Left renal pelvis (tissue), 4 donors: Measurements from ENCODE around the gene RNF123. TPM values are rescaled to one million over a fixed set of nuclear protein-coding genes. Genes with fewer than 3 reads are reported as not detected.

Source experiments
- DNase-seq, 4 donors: peaks; one replicate each; pipeline ENCODE4 v3.0.0-alpha.2; 2013; ENCODE audit warnings: low read depth in 4 of 4, low spot score in 3 of 4
- polyA plus RNA-seq, 4 donors: library from polyadenylated mRNA; unstranded; fragments of 120-200 nt; gene quantifications; one replicate each; pipeline ENCODE4 v1.2.1, GENCODE V29; 2013; ENCODE audit not compliant: insufficient read length in 4 of 4

RNF123 gene
- polyA plus RNA-seq, 4 donors, result 31.1 to 38.6 (median 34.9) TPM

DNA sequence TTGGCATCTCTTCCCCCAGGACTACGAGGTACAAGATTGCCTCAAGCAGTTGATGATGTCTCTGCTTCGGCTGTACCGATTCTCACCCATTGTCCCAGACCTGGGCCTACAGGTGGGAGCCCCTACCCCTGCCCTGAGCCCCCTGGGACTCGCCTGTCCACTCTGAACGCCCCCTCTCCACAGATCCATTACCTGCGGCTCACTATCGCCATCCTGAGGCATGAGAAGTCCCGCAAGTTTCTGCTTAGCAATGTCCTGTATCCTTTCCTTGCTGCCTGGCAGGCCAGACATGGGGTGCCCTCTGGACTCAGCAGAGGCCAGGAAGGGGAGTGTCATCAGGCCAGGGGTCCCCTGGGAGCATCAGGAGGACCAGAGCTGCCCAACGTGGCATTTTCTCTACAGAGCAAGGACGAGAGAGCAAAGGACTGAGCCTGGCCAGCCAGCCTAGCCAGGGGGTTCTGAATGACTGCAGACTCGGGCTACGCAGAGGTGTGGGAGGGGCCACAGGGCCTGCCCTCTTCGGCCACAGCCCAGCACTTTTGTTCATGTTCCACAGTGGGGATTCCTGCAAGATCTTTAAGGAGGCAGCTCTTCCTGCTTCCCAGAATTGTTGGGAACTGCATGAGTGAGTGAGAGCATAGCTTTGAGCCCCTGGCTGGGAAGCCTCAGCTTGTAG is 11.2 kb downstream of the RNF123 start:
- no peak for DNase-seq

DNA sequence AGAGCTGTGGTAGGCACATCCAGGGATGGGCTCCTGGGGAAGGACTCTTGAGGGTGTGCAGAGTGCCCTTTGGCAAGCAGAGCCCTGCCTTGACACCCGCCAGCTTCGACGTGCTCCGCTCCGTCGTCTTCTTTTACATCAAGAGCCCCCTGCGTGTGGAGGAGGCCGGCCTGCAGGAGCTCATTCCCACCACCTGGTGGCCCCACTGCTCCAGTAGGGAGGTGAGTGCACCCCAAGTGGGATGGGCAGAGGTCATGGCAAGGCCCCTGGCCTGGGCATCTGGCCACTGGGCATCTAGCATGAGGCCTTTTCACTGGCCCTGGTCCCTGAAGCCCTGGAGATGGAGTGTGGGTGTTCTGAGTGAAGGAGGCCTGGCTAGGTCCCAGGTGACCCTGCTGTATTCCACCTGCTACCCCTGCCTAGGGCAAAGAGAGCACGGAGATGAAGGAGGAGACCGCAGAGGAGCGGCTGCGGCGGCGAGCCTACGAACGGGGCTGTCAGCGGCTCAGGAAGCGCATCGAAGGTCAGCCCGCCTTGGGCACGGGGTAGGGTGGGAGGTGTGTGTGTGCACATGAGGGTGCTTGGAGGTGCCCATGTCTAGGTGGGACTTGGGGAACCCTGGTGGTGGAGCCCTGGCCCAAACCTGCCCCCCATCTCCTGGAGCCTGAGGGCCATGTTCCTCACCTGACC is 12.2 kb downstream of the RNF123 start:
- DNase-seq, result no peak

DNA sequence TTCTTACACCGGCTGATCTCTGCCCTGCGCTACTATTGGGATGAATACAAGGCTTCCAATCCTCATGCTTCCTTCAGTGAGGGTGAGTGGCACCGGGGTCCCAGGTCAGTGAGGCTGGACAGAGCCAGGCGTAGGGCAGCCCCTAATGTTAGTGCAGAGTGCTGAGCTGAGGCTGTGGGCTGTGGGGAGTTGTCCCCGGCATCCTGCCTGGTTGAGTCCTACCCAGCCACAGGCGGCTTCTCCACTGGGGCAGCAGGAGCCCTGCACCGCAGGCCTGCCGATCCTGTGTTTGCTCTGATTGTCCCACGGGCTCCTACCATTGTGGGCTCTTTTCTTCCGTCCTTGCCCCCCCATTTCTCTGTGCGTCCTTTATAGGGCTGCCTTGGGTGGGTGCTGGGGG is 13.3 kb downstream of the RNF123 start:
- no peak for DNase-seq

DNA sequence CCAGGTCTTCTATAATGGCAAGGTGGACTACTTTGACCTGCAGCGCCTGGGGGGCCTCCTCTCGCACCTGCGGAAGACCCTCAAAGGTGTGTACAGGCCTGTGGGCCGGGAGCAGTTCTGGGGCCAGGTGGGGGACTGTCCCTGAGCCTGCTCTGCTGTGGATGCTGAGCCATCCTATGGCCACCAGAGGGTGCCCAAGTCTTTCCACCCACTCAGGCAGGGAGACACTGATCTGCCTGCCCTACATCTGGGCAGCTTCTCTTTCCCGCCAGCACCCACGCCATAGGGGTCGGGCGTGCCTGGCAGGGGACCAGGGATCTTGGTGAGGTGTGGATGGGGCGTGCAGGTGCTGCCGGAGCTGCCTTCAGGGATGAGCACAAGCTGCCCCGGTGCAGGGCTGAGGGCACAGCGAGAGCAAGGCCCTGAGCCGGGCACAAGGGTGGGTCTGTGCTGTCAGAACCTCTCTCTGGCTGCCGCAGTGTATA is 14.1 kb downstream of the RNF123 start:
- no peak for DNase-seq

DNA sequence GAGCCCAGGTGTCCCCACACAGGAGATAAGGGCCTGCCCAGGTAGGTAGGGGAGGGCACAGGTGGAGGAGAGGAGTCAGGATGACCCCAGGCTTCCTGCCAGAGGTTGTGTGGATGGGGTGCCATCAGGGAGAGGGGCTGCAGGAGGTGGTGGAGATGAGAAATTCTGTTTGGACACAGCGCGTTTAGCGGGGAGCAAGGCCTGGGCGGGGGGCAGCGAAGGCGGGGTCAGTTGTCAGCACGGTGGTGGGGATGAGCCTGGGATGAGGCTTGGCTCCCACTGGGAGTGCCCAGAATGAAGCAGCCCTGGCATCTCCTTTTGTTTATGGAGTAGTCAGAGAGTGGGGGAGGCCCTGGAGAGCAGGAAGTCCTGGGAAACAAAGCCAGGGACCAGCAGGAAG is 14.6 kb downstream of the RNF123 start:
- no peak for DNase-seq

DNA sequence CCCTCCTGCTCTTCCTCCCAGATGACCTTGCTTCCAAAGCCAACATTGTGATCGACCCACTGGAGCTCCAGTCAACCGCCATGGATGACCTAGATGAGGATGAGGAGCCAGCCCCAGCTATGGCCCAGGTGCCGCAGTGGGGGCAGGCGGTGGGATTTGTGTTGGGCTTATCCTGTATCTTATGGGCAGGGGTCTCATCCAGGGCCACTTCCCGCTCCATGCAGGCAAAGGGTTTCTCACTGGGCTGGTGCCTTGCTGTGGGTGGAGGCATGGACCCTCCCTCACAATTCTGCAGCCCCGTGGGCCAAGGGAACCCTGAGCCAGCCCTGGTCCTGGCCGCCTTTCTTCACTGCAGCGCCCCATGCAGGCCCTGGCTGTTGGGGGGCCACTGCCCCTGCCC is 15.3 kb downstream of the RNF123 start:
- no peak for DNase-seq

DNA sequence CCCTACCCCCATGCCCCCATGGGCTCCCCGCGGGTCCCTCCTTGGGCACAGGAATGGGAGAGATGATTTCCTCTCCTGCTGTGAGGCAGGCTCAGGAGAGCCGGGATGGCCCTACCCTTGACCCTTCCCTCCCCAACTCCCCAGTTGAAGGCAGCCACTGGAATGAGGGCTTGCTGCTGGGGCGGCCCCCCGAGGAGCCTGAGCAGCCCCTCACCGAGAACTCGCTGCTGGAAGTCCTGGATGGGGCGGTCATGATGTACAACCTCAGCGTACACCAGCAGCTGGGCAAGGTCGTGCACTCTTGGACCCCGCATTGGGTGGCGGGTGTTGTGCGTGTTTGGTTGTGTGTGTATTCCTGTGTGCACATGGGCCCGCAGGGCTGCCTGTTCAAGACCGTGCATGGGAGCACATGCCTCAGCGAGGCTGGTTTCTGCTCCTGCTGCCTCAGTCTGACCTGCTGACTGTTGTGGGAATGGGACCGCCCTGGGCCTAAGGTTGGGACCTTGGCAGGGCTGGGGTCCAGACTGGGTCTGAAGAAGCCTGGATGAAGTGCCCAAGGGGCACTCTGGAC is 16.1 kb downstream of the RNF123 start:
- no peak for DNase-seq

DNA sequence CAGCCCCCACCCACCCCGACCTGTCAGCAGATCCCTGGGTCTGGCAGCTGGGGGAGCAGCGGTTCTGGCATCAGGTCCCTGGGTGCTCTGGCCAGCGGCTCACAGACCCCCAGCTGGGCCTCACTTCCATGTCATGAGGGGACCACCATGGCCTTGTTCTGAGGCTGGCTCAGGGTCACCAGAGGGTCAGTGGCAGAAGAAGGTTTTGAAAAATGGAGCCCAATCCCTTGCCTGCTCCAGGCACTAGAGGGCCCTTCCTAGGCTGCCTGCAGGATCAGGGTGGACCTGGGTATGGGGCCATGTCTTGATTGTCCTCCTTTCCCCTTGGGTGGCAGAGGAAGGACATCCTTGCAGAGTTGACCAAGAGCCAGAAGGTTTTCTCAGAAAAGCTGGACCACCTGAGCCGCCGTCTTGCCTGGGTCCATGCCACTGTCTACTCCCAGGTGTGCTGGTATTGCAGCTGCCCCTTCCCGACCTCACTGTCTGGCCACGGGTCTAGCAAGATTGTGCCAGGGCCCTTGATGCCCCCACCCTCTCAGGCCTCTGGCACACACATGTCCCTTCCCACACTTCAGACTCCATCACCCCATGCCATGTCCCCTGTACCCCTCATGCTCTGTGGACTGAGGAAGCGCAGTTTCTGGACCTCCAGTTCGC is 17.2 kb downstream of the RNF123 start:
- no peak for DNase-seq

DNA sequence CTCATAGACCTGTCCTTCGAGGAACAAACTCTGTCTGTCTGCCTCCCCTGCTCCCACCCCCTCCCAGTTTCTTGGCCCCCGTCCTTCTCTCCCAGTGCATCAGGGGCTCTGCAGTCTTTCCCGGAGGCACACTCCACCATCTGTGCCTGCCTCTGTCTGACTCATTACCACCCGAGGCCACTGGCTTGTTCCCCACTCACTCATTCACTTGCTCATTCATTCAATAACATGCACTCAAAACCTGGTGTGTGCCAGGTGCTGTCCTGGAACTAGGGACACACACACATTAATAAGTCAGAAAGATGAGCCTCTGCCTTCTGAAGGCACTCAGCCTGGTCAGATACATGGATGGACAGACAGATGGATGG is 17.7 kb downstream of the RNF123 start:
- no peak for DNase-seq

DNA sequence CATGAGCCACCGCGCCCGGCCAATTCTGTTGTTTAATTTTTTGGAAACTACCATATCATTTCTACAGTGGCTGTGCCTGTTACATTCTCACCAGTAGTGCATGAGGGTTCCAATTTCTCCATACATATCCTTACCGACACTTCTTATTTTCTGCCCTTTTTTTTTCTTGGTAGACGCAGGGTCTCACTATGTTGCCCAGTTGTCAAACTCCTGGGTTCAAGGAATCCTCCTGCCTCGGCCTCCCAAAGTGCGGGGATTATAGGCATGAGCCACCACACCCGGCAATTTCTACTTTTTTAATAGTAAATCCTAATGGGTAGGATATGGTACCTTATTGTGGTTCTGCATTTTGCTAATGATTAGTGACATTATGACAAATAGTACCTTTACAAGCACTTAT is 20.5 kb downstream of the RNF123 start:
- no peak for DNase-seq

DNA sequence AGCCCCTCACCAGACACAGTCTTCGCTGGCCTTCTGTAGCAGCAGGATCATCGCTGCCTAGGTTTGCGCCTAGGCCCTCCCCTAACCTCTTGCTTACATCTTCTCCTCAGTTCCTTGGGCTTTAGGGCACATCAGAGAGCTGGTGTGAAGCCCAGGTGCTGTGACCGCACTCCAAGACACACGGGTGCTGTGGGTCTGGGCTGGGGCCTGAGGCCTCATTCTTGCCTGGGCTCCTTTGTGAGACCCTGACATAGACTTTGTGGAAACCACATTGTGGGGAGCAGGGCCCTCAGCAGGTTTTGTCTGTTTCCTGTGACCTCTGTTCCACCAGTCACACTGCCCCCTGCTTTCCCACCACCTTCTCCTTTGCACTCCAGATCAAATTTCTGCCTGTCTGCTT is 22.1 kb downstream of the RNF123 start:
- DNase-seq, result no peak

DNA sequence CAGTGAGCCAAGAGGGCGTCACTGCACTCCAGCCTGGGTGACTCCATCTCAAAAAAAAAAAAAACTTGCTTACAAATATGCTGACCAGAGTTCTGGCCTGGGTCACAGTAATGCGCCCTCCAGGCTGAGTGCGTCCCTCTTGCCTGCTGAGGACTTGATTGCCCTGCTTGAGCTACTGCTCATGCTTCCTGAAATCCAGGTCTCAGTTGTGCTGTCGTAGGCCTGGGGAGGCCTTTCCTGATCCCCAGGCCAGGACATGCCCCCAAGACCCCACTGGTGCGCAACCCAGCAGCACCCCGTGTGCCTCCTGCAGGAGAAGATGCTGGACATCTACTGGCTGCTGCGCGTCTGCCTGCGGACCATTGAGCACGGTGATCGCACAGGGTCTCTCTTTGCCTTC is 22.8 kb downstream of the RNF123 start:
- DNase-seq, result no peak

DNA sequence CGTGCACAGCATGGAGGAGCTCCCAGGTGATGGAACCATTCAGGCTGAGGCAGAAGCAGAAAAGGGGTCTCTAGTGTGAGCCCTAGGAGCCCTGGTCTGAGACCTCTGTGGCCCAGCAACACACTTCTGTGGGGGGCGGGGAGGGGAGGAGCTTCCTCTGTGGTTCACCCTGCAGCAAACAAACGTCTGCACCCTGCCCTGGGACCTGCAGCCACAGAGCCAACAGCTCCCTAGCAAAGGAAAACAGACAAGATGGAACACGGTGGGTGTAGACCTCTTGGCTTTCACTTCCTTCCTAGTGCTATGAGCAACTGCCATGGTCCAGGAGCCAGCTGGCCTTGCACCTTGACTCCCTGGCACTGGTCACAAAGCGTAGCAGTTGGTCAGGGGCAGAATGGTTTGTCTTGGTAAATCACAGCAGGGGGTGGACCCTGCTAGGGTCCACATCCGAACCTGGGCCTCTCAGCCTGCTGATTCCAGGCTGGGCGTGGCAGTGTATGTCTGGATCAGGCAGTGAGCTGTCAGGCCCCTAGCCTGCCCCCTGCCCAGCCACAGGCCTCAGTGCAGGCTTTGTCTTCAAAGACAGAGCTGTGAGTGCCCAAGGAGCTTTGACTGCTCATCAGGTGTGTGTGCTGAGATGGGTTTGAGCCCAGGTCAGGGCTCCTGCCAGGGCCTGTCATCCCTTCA is 23.4 kb downstream of the RNF123 start:
- DNase-seq, result no peak

DNA sequence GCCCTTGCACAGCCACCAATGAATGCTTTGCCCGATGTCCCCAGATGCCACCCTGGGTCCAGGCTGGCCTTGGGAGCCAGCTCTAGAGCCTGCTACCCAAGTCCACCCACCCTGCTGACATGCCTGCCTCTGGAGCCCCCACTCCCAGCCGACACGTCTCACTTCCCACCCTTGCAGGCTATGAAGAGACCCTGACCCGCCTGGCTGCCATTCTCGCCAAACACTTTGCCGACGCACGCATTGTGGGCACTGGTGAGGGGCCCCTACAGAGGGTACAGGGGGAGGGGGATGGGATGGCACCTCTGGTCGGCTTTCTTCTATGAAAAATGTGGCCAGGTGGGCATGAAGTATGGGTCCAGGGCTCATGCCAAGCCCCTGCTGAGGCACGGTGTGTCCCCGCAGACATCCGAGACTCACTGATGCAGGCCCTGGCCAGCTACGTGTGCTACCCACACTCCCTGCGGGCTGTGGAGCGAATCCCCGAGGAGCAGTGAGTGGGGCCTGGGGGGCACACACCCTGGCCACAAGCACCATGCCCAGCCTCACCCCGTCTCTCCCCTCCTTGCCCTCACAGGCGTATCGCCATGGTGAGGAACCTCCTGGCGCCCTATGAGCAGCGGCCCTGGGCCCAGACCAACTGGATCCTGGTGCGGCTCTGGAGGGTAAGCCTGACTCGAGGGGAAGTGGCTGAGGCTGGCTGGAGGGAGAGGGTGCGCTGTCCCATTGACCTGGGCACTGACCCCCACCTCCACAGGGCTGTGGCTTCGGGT is 24.2 kb downstream of the RNF123 start:
- no peak for DNase-seq

DNA sequence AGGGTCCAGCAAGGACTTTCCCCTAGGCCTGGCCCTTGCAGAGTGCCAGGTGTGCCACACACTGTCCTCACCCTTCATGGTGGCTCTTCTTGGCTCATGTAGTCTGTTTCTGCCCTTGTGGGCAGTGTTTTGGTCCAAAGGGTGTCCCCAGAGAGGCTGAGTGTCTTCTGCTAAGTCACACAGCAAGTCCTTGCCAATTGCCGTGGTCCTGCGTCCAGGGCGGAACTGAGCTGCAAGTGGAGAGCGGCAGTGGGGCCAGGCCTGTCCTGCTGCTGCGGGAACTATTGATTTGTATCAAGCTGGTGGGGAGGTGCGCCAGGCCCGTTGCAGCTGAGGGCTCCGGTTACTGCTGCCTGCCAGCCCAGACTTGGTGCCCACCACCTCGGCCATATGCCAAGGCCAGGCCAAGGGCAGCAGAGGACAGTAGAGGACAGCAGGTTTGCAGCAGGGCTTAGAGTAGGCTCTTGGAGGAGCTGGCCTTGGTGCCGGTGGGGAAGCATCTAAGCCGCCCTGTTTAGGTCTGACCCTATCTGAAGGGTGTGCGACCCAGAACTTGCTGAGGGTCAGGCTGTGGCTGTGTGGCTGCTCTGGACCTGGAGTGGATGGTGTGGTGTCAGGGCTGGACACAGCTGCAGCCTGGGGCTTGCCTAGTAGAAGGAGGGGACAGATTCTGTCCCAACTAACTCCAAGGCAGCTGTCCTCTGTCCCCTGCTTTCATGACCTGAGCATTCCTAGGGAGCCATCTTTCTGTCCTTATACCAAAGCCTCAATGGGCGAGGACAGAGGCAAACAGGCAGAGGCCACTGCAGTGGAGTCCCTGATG is 25.6 kb downstream of the RNF123 start:
- no peak for DNase-seq

DNA sequence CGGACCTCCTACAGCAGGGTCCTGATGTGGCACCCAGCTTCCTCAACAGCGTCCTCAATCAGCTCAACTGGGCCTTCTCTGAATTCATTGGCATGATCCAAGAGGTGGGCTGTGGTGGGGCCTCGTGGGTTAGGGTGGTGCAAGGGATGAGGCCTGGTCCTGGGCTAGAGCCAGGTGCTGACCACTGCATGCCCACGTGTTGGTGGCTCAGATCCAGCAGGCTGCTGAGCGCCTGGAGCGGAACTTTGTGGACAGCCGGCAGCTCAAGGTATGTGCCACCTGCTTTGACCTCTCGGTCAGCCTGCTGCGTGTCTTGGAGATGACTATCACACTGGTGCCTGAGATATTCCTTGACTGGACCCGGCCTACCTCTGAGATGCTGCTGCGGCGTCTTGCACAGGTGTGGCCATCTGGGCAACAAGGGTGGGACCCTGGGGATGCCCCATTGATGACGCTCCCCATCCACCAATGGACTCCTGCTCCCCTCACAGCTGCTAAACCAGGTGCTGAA is 26.3 kb downstream of the RNF123 start:
- no peak for DNase-seq

DNA sequence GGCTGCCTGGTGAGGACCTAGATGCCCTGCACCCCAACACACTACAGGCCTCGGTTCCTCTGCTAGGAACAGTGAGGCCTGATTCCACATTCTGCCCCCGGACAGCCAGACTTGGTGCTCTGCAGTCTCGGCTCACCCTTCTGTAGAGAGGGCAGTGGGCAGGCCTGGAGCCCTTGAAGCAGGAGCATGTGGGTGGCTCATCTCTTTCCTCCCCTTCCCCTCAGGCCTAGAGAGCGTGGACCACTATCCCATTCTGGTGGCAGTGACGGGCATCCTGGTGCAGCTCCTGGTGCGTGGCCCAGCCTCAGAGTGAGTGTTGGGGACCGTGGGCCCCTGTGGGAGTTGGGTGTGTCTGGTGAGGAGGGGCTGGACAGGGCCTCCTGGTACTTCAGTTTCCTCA is 26.8 kb downstream of the RNF123 start:
- no peak for DNase-seq

DNA sequence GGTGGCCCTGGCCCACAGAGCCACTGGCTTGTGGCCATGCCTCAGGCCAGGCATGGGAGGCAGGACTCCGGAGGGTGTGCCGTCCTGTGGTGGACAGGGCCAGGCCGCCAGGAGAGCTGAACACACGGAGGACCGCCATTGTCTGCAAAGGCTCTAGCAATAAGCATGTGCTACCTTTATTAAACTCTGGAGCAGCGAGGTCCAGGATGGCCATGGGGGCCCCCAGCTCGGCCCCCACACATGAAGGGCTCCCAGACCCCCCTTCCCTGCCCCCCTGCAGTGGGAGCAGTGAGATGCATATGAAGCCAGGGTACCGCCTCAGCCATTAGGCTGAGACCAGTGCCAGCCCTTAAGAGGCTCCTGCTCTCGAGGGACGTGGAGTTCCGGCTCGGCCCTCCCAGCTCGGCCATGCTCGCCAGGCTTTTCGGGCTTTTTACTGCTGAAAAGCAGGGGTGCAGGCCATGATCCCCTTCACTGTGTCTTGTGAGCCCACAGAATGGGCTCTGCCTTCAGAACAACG is 27.4 kb downstream of the RNF123 start:
- DNase-seq, result no peak
